ENCODE results near the gene SPATA9. TPM values are rescaled to one million over a fixed set of nuclear protein-coding genes. Genes with fewer than 3 reads are reported as not detected.

The SPATA9 gene
- total and polyA plus RNA-seq, 2 donors (not counting 3 experiments of a cell fraction or from before 2014, with no cell fraction given), result 0.07 TPM; not detected in 1

- H3K9me1 ChIP-seq (replicated peaks; ENCODE audit: control insufficient read depth, extremely low read depth, insufficient read depth, low read length), result no peaks in the 10 kb centered on the region
- no TSS peak for BruUV-seq (replicated peaks)
- TF ChIP-seq CTCF (IDR thresholded peaks at IDR 0.05; ENCODE audit: extremely low read depth in 1 of 2, insufficient read depth in 1 of 2, low read depth in 1 of 2, low read length in 2 of 2), result no peak
- TF ChIP-seq POLR2A (IDR thresholded peaks at IDR 0.05; ENCODE audit: low read depth, low read length), result no peak
- no peak for TF ChIP-seq MYC (IDR thresholded peaks at IDR 0.05; ENCODE audit: low read depth, low read length)
- no peak for TF ChIP-seq JUN (IDR thresholded peaks at IDR 0.05; ENCODE audit: borderline replicate concordance, insufficient read depth, insufficient read length, low read depth)
- no peak for TF ChIP-seq POLR2AphosphoS5 (IDR thresholded peaks at IDR 0.05; ENCODE audit: insufficient read depth, low read depth, low read length)
- no peak for TF ChIP-seq MAX (IDR thresholded peaks at IDR 0.05; ENCODE audit: insufficient read depth, insufficient read length)
- TF ChIP-seq FOS (IDR thresholded peaks at IDR 0.05; ENCODE audit: borderline replicate concordance, insufficient read depth, low read length), result no peak
- no peak for TF ChIP-seq GATA2 (IDR thresholded peaks at IDR 0.05; ENCODE audit: insufficient read depth, insufficient read length, low read depth, low read length)
- no peak for TF ChIP-seq EZH2 (IDR thresholded peaks at IDR 0.05; ENCODE audit: borderline replicate concordance, low read depth, low read length, severe bottlenecking)
- CTCF ChIA-PET, result interaction anchor here (1.8 to 2.4 kb wide), 2 partner anchors 10 to 147 kb away, joined by 4 to 14 read pairs; no protein-coding TSS in a partner anchor
- H2AFZ ChIP-seq (ENCODE audit: low read depth, low read length), result no peak overlapping the region
- H3K4me2 ChIP-seq (ENCODE audit: insufficient read depth, low read length), result no peak overlapping the region
- H3K27ac ChIP-seq (ENCODE audit: insufficient read depth, low read depth, low read length), result no peak overlapping the region
- no peak for FAIRE-seq
- H3K4me1 ChIP-seq (ENCODE audit: control insufficient read depth, extremely low read depth, insufficient read depth, low read length), result peaks cover 9% of the 10 kb centered on the region
- H3K27me3 ChIP-seq (ENCODE audit: control insufficient read depth in 2 of 2, insufficient read depth in 2 of 2, low read length in 2 of 2), result peaks cover 0 to 2% of the 10 kb centered on the region in 2 experiments
- DNase-seq (ENCODE audit: low read depth, low spot score), result no peak
- intact Hi-C loops (cut with micrococcal nuclease) (no loop called here), dilution Hi-C loops (cut with MboI; ENCODE audit: extremely low pct_ligation_motif_present, low sequenced_read_pairs) (loop anchor here (25.0 kb wide), 1 partner anchor 203 kb away; no protein-coding TSS in a partner anchor)
- H3K36me3 ChIP-seq (ENCODE audit: control insufficient read depth in 2 of 2, extremely low read depth in 1 of 2, insufficient read depth in 2 of 2, low read length in 2 of 2), result no peaks in the 10 kb centered on the region
- no peak overlapping the region for H3K9ac ChIP-seq (replicated peaks; ENCODE audit: extremely low read depth, insufficient read depth, low read length)
- no peaks in the 10 kb centered on the region for H3K79me2 ChIP-seq (ENCODE audit: control insufficient read depth, insufficient read depth, low read length)
- POLR2A ChIA-PET, result no interaction called here
- no peak overlapping the region for H3K4me3 ChIP-seq (replicated peaks in 1 of 3; ENCODE audit: insufficient read depth in 1 of 3, low read depth in 1 of 3, low read length in 3 of 3)
- no peaks in the 10 kb centered on the region for H4K20me1 ChIP-seq (replicated peaks; ENCODE audit: control insufficient read depth, extremely low read depth, insufficient read depth, low read length)
- H3K9me3 ChIP-seq (replicated peaks; ENCODE audit: control insufficient read depth, insufficient read depth, low read length), result no peaks in the 10 kb centered on the region
These were observed 48.7 kb downstream of the SPATA9 start for GRCh38 chr5:95634081-95634480.
